ENCODE measurements around the gene C22orf15. TPM values are rescaled to one million over a fixed set of nuclear protein-coding genes. Genes with fewer than 3 reads are reported as not detected.

Gene C22orf15
- total RNA-seq, 1 donor from 2014 or later = not detected

GRCh38 chr22:23786261-23786710 is 23.5 kb downstream of the C22orf15 start:
- peaks cover 55% of the 10 kb centered on the region for H3K4me1 Mint-ChIP-seq (ENCODE audit: unreplicated experiment)
- no peaks in the 10 kb centered on the region for H3K27me3 Mint-ChIP-seq (ENCODE audit: unreplicated experiment)
- peak overlapping the region; percentile 93 for H3K27ac Mint-ChIP-seq (ENCODE audit: unreplicated experiment)
- peak overlapping the region; percentile 88 for H3K4me3 Mint-ChIP-seq (ENCODE audit: unreplicated experiment)
- H3K36me3 Mint-ChIP-seq (ENCODE audit: unreplicated experiment) = peaks cover 3% of the 10 kb centered on the region
- TF ChIP-seq CTCF (IDR thresholded peaks at IDR 0.05) = no peak
- no peaks in the 10 kb centered on the region for H3K9me3 Mint-ChIP-seq (ENCODE audit: unreplicated experiment)
- DNase-seq (ENCODE audit: extremely low spot score, unreplicated experiment) = no peak

- no peak for TF ChIP-seq CTCF (IDR thresholded peaks at IDR 0.05)
- Mint-ChIP-seq H3K9me3 (ENCODE audit: unreplicated experiment) (no peaks in the 10 kb centered on the region), H3K27ac (ENCODE audit: unreplicated experiment) (peak within 1 kb of the TSS; percentile 93), H3K4me1 (ENCODE audit: unreplicated experiment) (peaks cover 52% of the 10 kb centered on the region), H3K36me3 (ENCODE audit: unreplicated experiment) (no peaks in the 10 kb centered on the region), H3K27me3 (ENCODE audit: unreplicated experiment) (no peaks in the 10 kb centered on the region), H3K4me3 (ENCODE audit: unreplicated experiment) (peak within 1 kb of the TSS; percentile 88)
- peak; percentile 95 for DNase-seq (ENCODE audit: extremely low spot score, unreplicated experiment)
Measured at GRCh38 chr22:23786752-23787599, 24.2 kb downstream of the C22orf15 start, which contains the start of gene SMARCB1. Gene SMARCB1 (plus strand): TSS chr22:23786966. CDS start chr22:23787170, 204 bp downstream.

- peak overlapping the region; percentile 70 for H3K27ac Mint-ChIP-seq (ENCODE audit: unreplicated experiment)
- no peaks in the 10 kb centered on the region for H3K9me3 Mint-ChIP-seq (ENCODE audit: unreplicated experiment)
- peak overlapping the region; percentile 88 for H3K4me3 Mint-ChIP-seq (ENCODE audit: unreplicated experiment)
- H3K4me1 Mint-ChIP-seq (ENCODE audit: unreplicated experiment) = peaks cover 46% of the 10 kb centered on the region
- no peaks in the 10 kb centered on the region for H3K36me3 Mint-ChIP-seq (ENCODE audit: unreplicated experiment)
- H3K27me3 Mint-ChIP-seq (ENCODE audit: unreplicated experiment) = no peaks in the 10 kb centered on the region
- TF ChIP-seq CTCF (IDR thresholded peaks at IDR 0.05) = no peak
- DNase-seq (ENCODE audit: extremely low spot score, unreplicated experiment) = no peak
Measured at GRCh38 chr22:23787600-23787896, 24.8 kb downstream of the C22orf15 start.

GRCh38 chr22:23787910-23788309 is 25.1 kb downstream of the C22orf15 start:
- no peak for TF ChIP-seq CTCF (IDR thresholded peaks at IDR 0.05)
- DNase-seq (ENCODE audit: extremely low spot score, unreplicated experiment) = no peak
- Mint-ChIP-seq H3K4me3 (ENCODE audit: unreplicated experiment) (peak overlapping the region; percentile 88), H3K27me3 (ENCODE audit: unreplicated experiment) (no peaks in the 10 kb centered on the region), H3K36me3 (ENCODE audit: unreplicated experiment) (peaks cover under 1% of the 10 kb centered on the region), H3K9me3 (ENCODE audit: unreplicated experiment) (no peaks in the 10 kb centered on the region), H3K27ac (ENCODE audit: unreplicated experiment) (peak overlapping the region; percentile 70), H3K4me1 (ENCODE audit: unreplicated experiment) (peaks cover 46% of the 10 kb centered on the region)

GRCh38 chr22:23789121-23789520 is 26.3 kb downstream of the C22orf15 start:
- Mint-ChIP-seq H3K9me3 (ENCODE audit: unreplicated experiment) (no peaks in the 10 kb centered on the region), H3K27ac (ENCODE audit: unreplicated experiment) (peak overlapping the region; percentile 18), H3K4me1 (ENCODE audit: unreplicated experiment) (peaks cover 42% of the 10 kb centered on the region), H3K36me3 (ENCODE audit: unreplicated experiment) (peaks cover 6% of the 10 kb centered on the region), H3K27me3 (ENCODE audit: unreplicated experiment) (no peaks in the 10 kb centered on the region), H3K4me3 (ENCODE audit: unreplicated experiment) (peak overlapping the region; percentile 38)
- no peak for DNase-seq (ENCODE audit: extremely low spot score, unreplicated experiment)
- TF ChIP-seq CTCF (IDR thresholded peaks at IDR 0.05) = no peak
